Measurements from ENCODE around the gene NUP42.

GRCh38 chr7:23168111-23168885 is 13.6 kb upstream of the NUP42 start:
- TF ChIP-seq EZH2 (optimal IDR thresholded peaks at IDR 0.05; ENCODE audit: low read depth, low read length) (no peak), CTCF (IDR thresholded peaks at IDR 0.05; ENCODE audit: low read length) (no peak), EZH2phosphoT487 (IDR thresholded peaks at IDR 0.05; ENCODE audit: low read length) (no peak)

Data from MM.1S (cell line).